ENCODE data around the gene ATP8B2.
"Not testable (repeated sequence)": the region's sequence is repeated elsewhere in the genome, so short reads cannot be mapped to it uniquely, and the experiment has no call there.

DNA sequence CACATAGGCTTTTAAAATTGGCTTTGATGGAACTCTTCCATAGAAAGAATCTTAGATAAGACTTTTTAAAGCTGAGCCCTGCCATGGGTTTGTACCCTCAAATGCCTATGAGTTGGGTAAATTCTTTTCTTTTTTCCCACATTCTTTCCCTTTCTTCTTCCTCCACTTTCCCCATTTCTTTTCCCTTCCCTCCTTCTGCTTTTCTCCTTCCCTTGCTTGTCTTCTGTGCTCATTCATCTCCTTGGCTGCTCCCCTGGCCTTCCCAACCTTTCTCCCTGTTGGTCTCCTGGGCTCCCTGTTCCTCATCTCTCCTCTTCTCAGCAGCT is 3.8 kb upstream of the ATP8B2 start:
- TF ChIP-seq CTCF (IDR thresholded peaks at IDR 0.05; ENCODE audit: insufficient read depth, low read depth, low read length); EZH2 (IDR thresholded peaks at IDR 0.05; ENCODE audit: insufficient read depth, low read length): not testable (repeated sequence)

Data from astrocyte (in vitro differentiated cells and primary cell).